ENCODE measurements around the gene ATF7IP2. TPM values are rescaled to one million over a fixed set of nuclear protein-coding genes. Genes with fewer than 3 reads are reported as not detected.
A peak's percentile ranks its signal among the peaks of the same experiment; 100 is the strongest.

Gene ATF7IP2
- total and polyA plus RNA-seq, 2 of the 13 experiments (the other 11 are each of a cell fraction or from before 2014, with no cell fraction given) = 117 to 217 TPM

DNA sequence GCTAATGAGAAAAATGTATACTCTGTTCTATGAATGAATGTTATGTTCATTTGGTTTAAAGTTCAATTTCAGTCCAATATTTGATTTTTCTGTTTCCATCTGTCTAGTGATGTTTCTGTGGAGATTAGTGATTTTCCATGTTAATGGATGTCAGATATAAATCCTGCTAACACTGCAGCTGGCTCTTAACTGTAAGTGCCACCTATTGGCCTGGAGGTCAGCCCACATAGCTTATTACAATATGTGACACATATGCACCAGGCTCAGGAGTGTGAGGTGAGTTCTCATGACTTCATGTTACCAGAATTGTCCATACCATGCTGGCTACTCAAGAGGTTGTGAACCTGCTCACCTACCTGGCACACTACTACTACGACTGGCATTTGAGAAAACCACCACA is 17.1 kb downstream of the ATF7IP2 start:
- CTCF ChIA-PET (ENCODE audit: low intra/inter-chr PET ratio, low total read pairs) = no interaction called here
- H3K4me3 ChIP-seq (replicated peaks in 1 of 3; ENCODE audit: insufficient read depth in 1 of 3, low read depth in 2 of 3, low read length in 3 of 3) = no peak overlapping the region
- POLR2A ChIA-PET = interaction anchor here (1.0 kb wide), 1 partner anchor 17 kb away, joined by 3 read pairs; the partner anchor contains the start of gene ATF7IP2
- no TSS peak for BruUV-seq (replicated peaks)
- no peaks in the 10 kb centered on the region for H3K27me3 ChIP-seq (ENCODE audit: control insufficient read depth in 1 of 2, insufficient read depth in 2 of 2, low read length in 2 of 2)
- DNase-seq (ENCODE audit: low spot score) = no peak
- H2AFZ ChIP-seq (ENCODE audit: low read length) = no peak overlapping the region
- intact Hi-C loops (cut with micrococcal nuclease; ENCODE audit: unreplicated experiment) (no loop called here), in situ Hi-C loops (cut with HindIII; ENCODE audit: extremely low pct_ligation_motif_present, low pct_unique_long_range_greater_than_20kb) (no loop called here)
- peaks cover 19% of the 10 kb centered on the region for H3K9me3 ChIP-seq (ENCODE audit: low read length)
- peaks cover 9 to 24% of the 10 kb centered on the region in 2 experiments for H3K36me3 ChIP-seq (replicated peaks in 1 of 2; ENCODE audit: control insufficient read depth in 1 of 2, insufficient read depth in 2 of 2, low read length in 2 of 2)
- no peak overlapping the region for H3K4me2 ChIP-seq (ENCODE audit: low read depth, low read length)
- TF ChIP-seq POGZ (CRISPR knock-in tag; IDR thresholded peaks at IDR 0.05) (0 out of 2 replicates have a peak, but pooled peaks have one; percentile 34), THYN1 (CRISPR knock-in tag; IDR thresholded peaks at IDR 0.05; ENCODE audit: borderline replicate concordance, low read depth) (0 out of 2 replicates have a peak, but pooled peaks have one; percentile 29), ZFP36L1 (CRISPR knock-in tag; IDR thresholded peaks at IDR 0.05) (no peak), ZMYM4 (CRISPR knock-in tag; IDR thresholded peaks at IDR 0.05) (peak; percentile 61; the same call in 1 of the 2 replicates), RFXANK (CRISPR knock-in tag; IDR thresholded peaks at IDR 0.05) (no peak), GLI4 (CRISPR knock-in tag; IDR thresholded peaks at IDR 0.05; ENCODE audit: borderline replicate concordance) (0 out of 2 replicates have a peak, but pooled peaks have one; percentile 43)
- TF ChIP-seq, protein P1, sequence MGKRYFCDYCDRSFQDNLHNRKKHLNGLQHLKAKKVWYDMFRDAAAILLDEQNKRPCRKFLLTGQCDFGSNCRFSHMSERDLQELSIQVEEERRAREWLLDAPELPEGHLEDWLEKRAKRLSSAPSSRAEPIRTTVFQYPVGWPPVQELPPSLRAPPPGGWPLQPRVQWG (CRISPR knock-in tag; IDR thresholded peaks at IDR 0.05; ENCODE audit: borderline replicate concordance, low read depth) = no peak
- TF ChIP-seq, protein P2, sequence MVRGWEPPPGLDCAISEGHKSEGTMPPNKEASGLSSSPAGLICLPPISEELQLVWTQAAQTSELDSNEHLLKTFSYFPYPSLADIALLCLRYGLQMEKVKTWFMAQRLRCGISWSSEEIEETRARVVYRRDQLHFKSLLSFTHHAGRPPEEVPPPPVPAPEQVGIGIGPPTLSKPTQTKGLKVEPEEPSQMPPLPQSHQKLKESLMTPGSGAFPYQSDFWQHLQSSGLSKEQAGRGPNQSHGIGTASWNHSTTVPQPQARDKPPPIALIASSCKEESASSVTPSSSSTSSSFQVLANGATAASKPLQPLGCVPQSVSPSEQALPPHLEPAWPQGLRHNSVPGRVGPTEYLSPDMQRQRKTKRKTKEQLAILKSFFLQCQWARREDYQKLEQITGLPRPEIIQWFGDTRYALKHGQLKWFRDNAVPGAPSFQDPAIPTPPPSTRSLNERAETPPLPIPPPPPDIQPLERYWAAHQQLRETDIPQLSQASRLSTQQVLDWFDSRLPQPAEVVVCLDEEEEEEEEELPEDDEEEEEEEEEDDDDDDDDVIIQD (CRISPR knock-in tag; IDR thresholded peaks at IDR 0.05; ENCODE audit: low read depth) = peak; percentile 5; the same call in 1 of the 2 replicates
- TF ChIP-seq, protein P3, sequence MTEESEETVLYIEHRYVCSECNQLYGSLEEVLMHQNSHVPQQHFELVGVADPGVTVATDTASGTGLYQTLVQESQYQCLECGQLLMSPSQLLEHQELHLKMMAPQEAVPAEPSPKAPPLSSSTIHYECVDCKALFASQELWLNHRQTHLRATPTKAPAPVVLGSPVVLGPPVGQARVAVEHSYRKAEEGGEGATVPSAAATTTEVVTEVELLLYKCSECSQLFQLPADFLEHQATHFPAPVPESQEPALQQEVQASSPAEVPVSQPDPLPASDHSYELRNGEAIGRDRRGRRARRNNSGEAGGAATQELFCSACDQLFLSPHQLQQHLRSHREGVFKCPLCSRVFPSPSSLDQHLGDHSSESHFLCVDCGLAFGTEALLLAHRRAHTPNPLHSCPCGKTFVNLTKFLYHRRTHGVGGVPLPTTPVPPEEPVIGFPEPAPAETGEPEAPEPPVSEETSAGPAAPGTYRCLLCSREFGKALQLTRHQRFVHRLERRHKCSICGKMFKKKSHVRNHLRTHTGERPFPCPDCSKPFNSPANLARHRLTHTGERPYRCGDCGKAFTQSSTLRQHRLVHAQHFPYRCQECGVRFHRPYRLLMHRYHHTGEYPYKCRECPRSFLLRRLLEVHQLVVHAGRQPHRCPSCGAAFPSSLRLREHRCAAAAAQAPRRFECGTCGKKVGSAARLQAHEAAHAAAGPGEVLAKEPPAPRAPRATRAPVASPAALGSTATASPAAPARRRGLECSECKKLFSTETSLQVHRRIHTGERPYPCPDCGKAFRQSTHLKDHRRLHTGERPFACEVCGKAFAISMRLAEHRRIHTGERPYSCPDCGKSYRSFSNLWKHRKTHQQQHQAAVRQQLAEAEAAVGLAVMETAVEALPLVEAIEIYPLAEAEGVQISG (CRISPR knock-in tag; IDR thresholded peaks at IDR 0.05) = peak; percentile 90
- H3K79me2 ChIP-seq (ENCODE audit: insufficient read depth, low read length) = peaks cover 87% of the 10 kb centered on the region
- no peaks in the 10 kb centered on the region for H4K20me1 ChIP-seq (ENCODE audit: insufficient read depth, low read length)
- peaks cover 35% of the 10 kb centered on the region for H3K4me1 ChIP-seq (ENCODE audit: insufficient read depth, low read length)
- ATAC-seq = no peak
- 92% methylated on average over 1 of the region's 1 CpG for WGBS (ENCODE audit: low lambda C conversion rate)
- no peak for FAIRE-seq
- H3K9ac ChIP-seq (ENCODE audit: insufficient read depth, low read depth, low read length) = no peak overlapping the region
- H3K27ac ChIP-seq (ENCODE audit: extremely low read length, insufficient read depth, low read length) = peak overlapping the region; percentile 4
